Neural cell (in vitro differentiated cells): ENCODE data around the gene FABP1.

Experiments used
- EP300 ChIP-seq: fragments of 450-650 bp; conservative IDR thresholded peaks from 2 replicates; pipeline ENCODE4 v1.6.1; 2014; ENCODE audit warnings: antibody characterized with exemption, mild to moderate bottlenecking, moderate library complexity; ENCODE audit not compliant: poor library complexity, severe bottlenecking
- TF ChIP-seq, protein P1 (sequence below): fragments of 450-650 bp; IDR thresholded peaks from 2 replicates; pipeline ENCODE4 v1.5.1; 2014; ENCODE audit warnings: antibody characterized with exemption, mild to moderate bottlenecking, moderate library complexity; ENCODE audit not compliant: poor library complexity, severe bottlenecking

- TF ChIP-seq, protein P1, sequence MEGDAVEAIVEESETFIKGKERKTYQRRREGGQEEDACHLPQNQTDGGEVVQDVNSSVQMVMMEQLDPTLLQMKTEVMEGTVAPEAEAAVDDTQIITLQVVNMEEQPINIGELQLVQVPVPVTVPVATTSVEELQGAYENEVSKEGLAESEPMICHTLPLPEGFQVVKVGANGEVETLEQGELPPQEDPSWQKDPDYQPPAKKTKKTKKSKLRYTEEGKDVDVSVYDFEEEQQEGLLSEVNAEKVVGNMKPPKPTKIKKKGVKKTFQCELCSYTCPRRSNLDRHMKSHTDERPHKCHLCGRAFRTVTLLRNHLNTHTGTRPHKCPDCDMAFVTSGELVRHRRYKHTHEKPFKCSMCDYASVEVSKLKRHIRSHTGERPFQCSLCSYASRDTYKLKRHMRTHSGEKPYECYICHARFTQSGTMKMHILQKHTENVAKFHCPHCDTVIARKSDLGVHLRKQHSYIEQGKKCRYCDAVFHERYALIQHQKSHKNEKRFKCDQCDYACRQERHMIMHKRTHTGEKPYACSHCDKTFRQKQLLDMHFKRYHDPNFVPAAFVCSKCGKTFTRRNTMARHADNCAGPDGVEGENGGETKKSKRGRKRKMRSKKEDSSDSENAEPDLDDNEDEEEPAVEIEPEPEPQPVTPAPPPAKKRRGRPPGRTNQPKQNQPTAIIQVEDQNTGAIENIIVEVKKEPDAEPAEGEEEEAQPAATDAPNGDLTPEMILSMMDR = no peak
- no peak for TF ChIP-seq EP300
Measured at GRCh38 chr2:88177556-88177955, 49.7 kb upstream of the FABP1 start.
